NOMO-1 (cell line): ENCODE results near the gene KSR2.

Experiments used
- DNase-seq, 2 experiments: peaks; one replicate each; lab custom pipeline; 2025; ENCODE audit not compliant: unreplicated experiment in 2 of 2; lab: John Stamatoyannopoulos, UW

Gene KSR2

GRCh38 chr12:117589021-117589420, 379.8 kb downstream of the KSR2 start:
- DNase-seq, result no peak

- peak; percentile 42 to 54 for DNase-seq
Measured at GRCh38 chr12:117587631-117588287, 381.0 kb downstream of the KSR2 start.

GRCh38 chr12:117583677-117584225, 385.0 kb downstream of the KSR2 start:
- no peak for DNase-seq

GRCh38 chr12:117583092-117583491, 385.7 kb downstream of the KSR2 start:
- DNase-seq, result no peak

GRCh38 chr12:117582135-117582784, 386.5 kb downstream of the KSR2 start:
- no peak for DNase-seq

- peak; percentile 46 to 49 for DNase-seq
Measured at GRCh38 chr12:117580718-117581062, 388.1 kb downstream of the KSR2 start.

- DNase-seq, result no peak
Measured at GRCh38 chr12:117580015-117580717, 388.6 kb downstream of the KSR2 start.

- DNase-seq, result no peak
Measured at GRCh38 chr12:117577122-117577657, 391.6 kb downstream of the KSR2 start.

- no peak for DNase-seq
Measured at GRCh38 chr12:117576053-117576452, 392.7 kb downstream of the KSR2 start.

GRCh38 chr12:117574655-117575054, 394.1 kb downstream of the KSR2 start:
- DNase-seq, result no peak

GRCh38 chr12:117572755-117573154, 396.0 kb downstream of the KSR2 start:
- DNase-seq, result no peak

GRCh38 chr12:117571321-117571720, 397.5 kb downstream of the KSR2 start:
- DNase-seq, result peak in 1 of 2 experiments; percentile 16

GRCh38 chr12:117570608-117571007, 398.2 kb downstream of the KSR2 start:
- DNase-seq, result no peak

GRCh38 chr12:117567644-117568216, 401.1 kb downstream of the KSR2 start:
- no peak for DNase-seq

GRCh38 chr12:117564881-117565280, 403.9 kb downstream of the KSR2 start:
- DNase-seq, result no peak

GRCh38 chr12:117563706-117564105, 405.1 kb downstream of the KSR2 start:
- DNase-seq, result no peak

GRCh38 chr12:117563007-117563406, 405.8 kb downstream of the KSR2 start:
- DNase-seq, result no peak

- DNase-seq, result no peak
Measured at GRCh38 chr12:117561990-117562389, 406.8 kb downstream of the KSR2 start.

- DNase-seq, result no peak
Measured at GRCh38 chr12:117559978-117560377, 408.8 kb downstream of the KSR2 start.

- no peak for DNase-seq
Measured at GRCh38 chr12:117555889-117556288, 412.9 kb downstream of the KSR2 start.

- DNase-seq, result no peak
Measured at GRCh38 chr12:117552971-117553370, 415.8 kb downstream of the KSR2 start.
